ENCODE measurements around the gene GSS. TPM values are rescaled to one million over a fixed set of nuclear protein-coding genes. Genes with fewer than 3 reads are reported as not detected.

The GSS gene
- total and polyA plus RNA-seq, 11 donors, result 17.8 to 38.7 (median 27.6) TPM

- Histone ChIP-seq H3K4me1 (peaks cover 3 to 96% (median 44%) of the 10 kb centered on the region in 12 donors), H3K27me3 (no peaks in the 10 kb centered on the region), H3K27ac (peak overlapping the region in 9 of 12 donors; percentile 1 to 95 (median 48)), H3K4me3 (no peak overlapping the region), H3K9me3 (no peaks in the 10 kb centered on the region), H3K36me3 (peaks cover 0 to 49% (median 25%) of the 10 kb centered on the region in 9 donors)
- ATAC-seq (peak in 3 of 4 donors; percentile 1 to 8 (median 5)), DNase-seq (peak in 2 of 5 donors; percentile 29 to 66)
- 45 to 62% (median 51%) methylated on average over 19 to 24 of the region's 24 CpGs for WGBS, 4 donors
- intact Hi-C loops (cut with DNase I), result no loop called here
- TF ChIP-seq, protein P1, sequence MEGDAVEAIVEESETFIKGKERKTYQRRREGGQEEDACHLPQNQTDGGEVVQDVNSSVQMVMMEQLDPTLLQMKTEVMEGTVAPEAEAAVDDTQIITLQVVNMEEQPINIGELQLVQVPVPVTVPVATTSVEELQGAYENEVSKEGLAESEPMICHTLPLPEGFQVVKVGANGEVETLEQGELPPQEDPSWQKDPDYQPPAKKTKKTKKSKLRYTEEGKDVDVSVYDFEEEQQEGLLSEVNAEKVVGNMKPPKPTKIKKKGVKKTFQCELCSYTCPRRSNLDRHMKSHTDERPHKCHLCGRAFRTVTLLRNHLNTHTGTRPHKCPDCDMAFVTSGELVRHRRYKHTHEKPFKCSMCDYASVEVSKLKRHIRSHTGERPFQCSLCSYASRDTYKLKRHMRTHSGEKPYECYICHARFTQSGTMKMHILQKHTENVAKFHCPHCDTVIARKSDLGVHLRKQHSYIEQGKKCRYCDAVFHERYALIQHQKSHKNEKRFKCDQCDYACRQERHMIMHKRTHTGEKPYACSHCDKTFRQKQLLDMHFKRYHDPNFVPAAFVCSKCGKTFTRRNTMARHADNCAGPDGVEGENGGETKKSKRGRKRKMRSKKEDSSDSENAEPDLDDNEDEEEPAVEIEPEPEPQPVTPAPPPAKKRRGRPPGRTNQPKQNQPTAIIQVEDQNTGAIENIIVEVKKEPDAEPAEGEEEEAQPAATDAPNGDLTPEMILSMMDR (IDR thresholded peaks at IDR 0.05), result no peak
- TF ChIP-seq POLR2A (IDR thresholded peaks at IDR 0.05), result no peak
Measured at GRCh38 chr20:34986311-34987287, 31.0 kb upstream of the GSS start.

- Histone ChIP-seq H3K36me3 (peaks cover 0 to 44% (median 16%) of the 10 kb centered on the region in 9 donors), H3K9me3 (no peaks in the 10 kb centered on the region), H3K4me1 (peaks cover 3 to 90% (median 46%) of the 10 kb centered on the region in 12 donors), H3K27ac (peak overlapping the region in 8 of 12 donors; percentile 18 to 99 (median 62)), H3K27me3 (no peaks in the 10 kb centered on the region), H3K4me3 (no peak overlapping the region)
- 56 to 65% (median 63%) methylated on average over 25 of the region's 25 CpGs for WGBS, 4 donors
- ATAC-seq, result peak in 1 of 4 donors; percentile 1
- peak in 1 of 5 donors; percentile 61 for DNase-seq
- TF ChIP-seq, protein P1 (IDR thresholded peaks at IDR 0.05), result no peak
- TF ChIP-seq POLR2A (IDR thresholded peaks at IDR 0.05), result no peak
- intact Hi-C loops (cut with DNase I), result no loop called here
Measured at GRCh38 chr20:34985461-34986310, 30.1 kb upstream of the GSS start.

- no peak overlapping the region for H3K4me3 ChIP-seq
- H3K36me3 ChIP-seq, result peaks cover 0 to 41% (median 9%) of the 10 kb centered on the region in 9 donors
- 33 to 56% (median 46%) methylated on average over 14 to 18 of the region's 18 CpGs for WGBS, 4 donors
- TF ChIP-seq, protein P1 (IDR thresholded peaks at IDR 0.05), result no peak
- TF ChIP-seq POLR2A (IDR thresholded peaks at IDR 0.05), result peak in 1 of 2 donors; percentile 21
- DNase-seq, result peak in 4 of 5 donors; percentile 23 to 71 (median 64)
- intact Hi-C loops (cut with DNase I), result no loop called here
- H3K9me3 ChIP-seq, result no peaks in the 10 kb centered on the region
- H3K4me1 ChIP-seq, result peaks cover 3 to 90% (median 47%) of the 10 kb centered on the region in 12 donors
- H3K27ac ChIP-seq, result peak overlapping the region in 7 of 12 donors; percentile 24 to 99 (median 71)
- H3K27me3 ChIP-seq, result no peaks in the 10 kb centered on the region
- peak in 3 of 4 donors; percentile 5 to 9 (median 7) for ATAC-seq
Measured at GRCh38 chr20:34984756-34985261, 29.2 kb upstream of the GSS start.

Data from heart left ventricle (tissue), 16 donors.